GM23338 (cell line): ENCODE measurements around the gene MYPOP. TPM values are rescaled to one million over a fixed set of nuclear protein-coding genes. Genes with fewer than 3 reads are reported as not detected.

Experiments used
- ATAC-seq: fragments of 200-7000 bp; cut with Tn5 transposase; 3 replicates; pipeline ENCODE4 v1.9.1; 2020
- DNase-seq: peaks from one replicate; pipeline ENCODE4 v3.0.0-alpha.2; 2015; ENCODE audit warnings: low spot score
- H2AFZ ChIP-seq: fragments of 200-600 bp; sonication (generic); 2 replicates; pipeline ENCODE4 v1.8.0; 2016; ENCODE audit warnings: antibody characterized with exemption, mild to moderate bottlenecking, moderate library complexity
- H3F3A ChIP-seq: fragments of 200-600 bp; sonication (generic); replicated peaks from 2 replicates; pipeline ENCODE4 v1.8.0; 2017; ENCODE audit warnings: antibody characterized with exemption, mixed run types, low read depth
- H3K27ac ChIP-seq: fragments of 200-600 bp; sonication (generic); 2 replicates; pipeline ENCODE4 v1.6.1; 2016; ENCODE audit warnings: low read depth
- H3K27me3 ChIP-seq: fragments of 200-600 bp; sonication (generic); 2 replicates; pipeline ENCODE4 v1.8.0; 2016; ENCODE audit warnings: mild to moderate bottlenecking, mixed run types, moderate library complexity; ENCODE audit not compliant: insufficient read depth
- H3K36me3 ChIP-seq: fragments of 200-600 bp; sonication (generic); 2 replicates; pipeline ENCODE4 v1.8.0; 2016; ENCODE audit warnings: mild to moderate bottlenecking; ENCODE audit not compliant: insufficient read depth
- H3K4me1 ChIP-seq: fragments of 200-600 bp; sonication (generic); 2 replicates; pipeline ENCODE4 v1.8.0; 2016; ENCODE audit warnings: mild to moderate bottlenecking, moderate library complexity; ENCODE audit not compliant: insufficient read depth
- H3K4me2 ChIP-seq: fragments of 200-600 bp; sonication (generic); 2 replicates; pipeline ENCODE4 v1.7.1; 2017; ENCODE audit warnings: mixed run types
- H3K4me3 ChIP-seq: fragments of 200-600 bp; sonication (generic); 2 replicates; pipeline ENCODE4 v1.6.1; 2016; ENCODE audit warnings: mixed run types
- H3K79me2 ChIP-seq: fragments of 200-600 bp; sonication (generic); replicated peaks from 2 replicates; pipeline ENCODE4 v1.8.0; 2017; ENCODE audit warnings: mild to moderate bottlenecking; ENCODE audit not compliant: insufficient read depth
- H3K9me2 ChIP-seq: fragments of 200-600 bp; sonication (generic); 2 replicates; pipeline ENCODE4 v1.8.0; 2017; ENCODE audit not compliant: insufficient read depth
- H4K20me1 ChIP-seq: fragments of 200-600 bp; sonication (generic); replicated peaks from 2 replicates; pipeline ENCODE4 v1.8.0; 2017; ENCODE audit warnings: mild to moderate bottlenecking; ENCODE audit not compliant: insufficient read depth
- H3K27ac Mint-ChIP-seq: 2 replicates; pipeline ENCODE4 v1.8.0; 2020; ENCODE audit warnings: inconsistent platforms, mild to moderate bottlenecking, moderate library complexity, mixed read lengths
- H3K27me3 Mint-ChIP-seq: 3 replicates; pipeline ENCODE4 v1.8.0; 2022; ENCODE audit warnings: low read depth, mild to moderate bottlenecking, moderate library complexity, mixed read lengths, inconsistent platforms; ENCODE audit not compliant: insufficient read depth, poor library complexity
- H3K36me3 Mint-ChIP-seq: 3 replicates; pipeline ENCODE4 v1.8.0; 2021; ENCODE audit warnings: low read depth, mild to moderate bottlenecking, inconsistent platforms, moderate library complexity, mixed read lengths
- H3K4me1 Mint-ChIP-seq: 3 replicates; pipeline ENCODE4 v1.8.0; 2020; ENCODE audit warnings: mild to moderate bottlenecking, inconsistent platforms, mixed read lengths
- H3K4me3 Mint-ChIP-seq: 3 replicates; pipeline ENCODE4 v1.8.0; 2021; ENCODE audit warnings: moderate library complexity, mild to moderate bottlenecking, inconsistent platforms, mixed read lengths
- H3K9me3 Mint-ChIP-seq: 3 replicates; pipeline ENCODE4 v1.8.0; 2020; ENCODE audit warnings: moderate library complexity, mild to moderate bottlenecking, inconsistent platforms, mixed read lengths
- CREB1 ChIP-seq: fragments of 250-450 bp; sonication (Bioruptor Pico); IDR thresholded peaks from 2 replicates; pipeline ENCODE4 v1.5.0; 2020; ENCODE audit warnings: low read depth, mild to moderate bottlenecking, moderate library complexity
- EZH2 ChIP-seq: fragments of 200-600 bp; sonication (generic); IDR thresholded peaks from one replicate; pipeline ENCODE4 v1.8.0; 2017; ENCODE audit warnings: antibody characterized with exemption, mild to moderate bottlenecking, low read depth; ENCODE audit not compliant: unreplicated experiment
- EZH2phosphoT487 ChIP-seq: fragments of 200-600 bp; sonication (generic); IDR thresholded peaks from one replicate; pipeline ENCODE4 v1.8.1; 2018; ENCODE audit warnings: antibody characterized with exemption; ENCODE audit not compliant: unreplicated experiment
- JUNB ChIP-seq: IDR thresholded peaks from one replicate; pipeline ENCODE4 v1.6.1; 2016; ENCODE audit warnings: antibody characterized with exemption; ENCODE audit not compliant: unreplicated experiment
- NANOG ChIP-seq: IDR thresholded peaks from 2 replicates; pipeline ENCODE4 v1.6.1; 2016; ENCODE audit warnings: antibody characterized with exemption, borderline replicate concordance
- POLR2AphosphoS5 ChIP-seq: IDR thresholded peaks from 2 replicates; pipeline ENCODE4 v1.6.1; 2016; ENCODE audit warnings: antibody characterized with exemption, low read depth
- STAT1 ChIP-seq: IDR thresholded peaks from one replicate; pipeline ENCODE4 v1.6.1; 2016; ENCODE audit warnings: antibody characterized with exemption; ENCODE audit not compliant: unreplicated experiment
- ZNF114 ChIP-seq: fragments of 250-450 bp; sonication (Bioruptor Pico); IDR thresholded peaks from 2 replicates; pipeline ENCODE4 v1.5.0; 2020; ENCODE audit warnings: mild to moderate bottlenecking, moderate library complexity
- ZNF331 ChIP-seq: fragments of 250-450 bp; sonication (Bioruptor Pico); IDR thresholded peaks from 2 replicates; pipeline ENCODE4 v1.5.0; 2020; ENCODE audit warnings: low read depth, mild to moderate bottlenecking, moderate library complexity
- polyA plus RNA-seq: library from polyadenylated mRNA; unstranded; fragments of >200 nt; fragmentation: Nextera tagmentation; extraction: Ambion mirVana; gene quantifications from 2 replicates; pipeline ENCODE4 v1.2.1, GENCODE V29; 2016
- total RNA-seq: library from RNA; depleted of rRNA; stranded (reverse); fragments of >200 nt; shearing (Covaris generic); gene quantifications from 2 replicates; pipeline ENCODE4 v1.2.3, GENCODE V29; 2014
- TF ChIP-seq, protein P1 (sequence below): IDR thresholded peaks from one replicate; pipeline ENCODE4 v1.6.1; 2018; ENCODE audit warnings: antibody characterized with exemption; ENCODE audit not compliant: unreplicated experiment
- TF ChIP-seq, protein P2 (sequence below): IDR thresholded peaks from 2 replicates; pipeline ENCODE4 v1.6.1; 2016; ENCODE audit warnings: antibody characterized with exemption
- TF ChIP-seq, protein P3 (sequence below): fragments of 250-450 bp; sonication (Bioruptor Pico); IDR thresholded peaks from 2 replicates; pipeline ENCODE4 v1.5.0; 2020; ENCODE audit warnings: mild to moderate bottlenecking, moderate library complexity
- TF ChIP-seq, protein P4 (sequence below), 2 experiments: fragments of 200-600 bp in 1 of 2; sonication (generic) in 1 of 2; conservative IDR thresholded peaks; 2 replicates each; pipeline versions ENCODE4 v1.5.1 to v1.6.1; 2016 to 2017; ENCODE audit warnings: antibody characterized with exemption in 2 of 2, low read depth in 2 of 2, mild to moderate bottlenecking in 2 of 2, moderate library complexity in 1 of 2

Gene MYPOP
- total and polyA plus RNA-seq, 2 experiments from 2014 or later: 3.0 to 6.9 TPM

DNA sequence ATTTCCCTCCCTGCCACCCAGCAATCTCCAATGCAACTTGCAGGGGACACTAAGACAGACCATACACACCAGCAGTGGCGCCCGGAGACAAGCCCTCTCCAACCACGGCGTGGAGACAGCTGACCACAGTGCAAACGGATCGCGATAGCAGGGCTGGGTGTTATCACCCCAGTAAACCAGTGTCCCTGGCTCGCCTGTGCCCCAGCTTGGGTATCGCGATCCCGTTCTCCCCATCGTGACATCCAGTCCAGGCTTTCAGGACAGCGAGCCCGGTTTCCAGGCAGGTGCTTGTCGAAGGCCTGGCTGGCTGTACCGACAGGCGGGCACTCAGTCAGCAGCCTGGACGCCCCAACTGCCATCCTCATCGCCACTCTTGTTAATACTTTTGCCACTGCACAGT is 32.9 kb upstream of the MYPOP start:
- peak; percentile 27 for ATAC-seq
- Histone ChIP-seq H3K9me2 (no peaks in the 10 kb centered on the region), H3K4me3 (no peak overlapping the region), H3K4me2 (no peak overlapping the region; the same call in 1 of the 2 replicates), H3K27me3 (0 out of 2 replicates have a peak, but pooled peaks cover 4% of the 10 kb centered on the region), H2AFZ (no peak overlapping the region), H3K79me2 (no peaks in the 10 kb centered on the region), H3F3A (0 out of 2 replicates have a peak, but pooled peaks cover 7% of the 10 kb centered on the region), H3K4me1 (peaks cover 11% of the 10 kb centered on the region; the same call in 1 of the 2 replicates), H3K36me3 (no peaks in the 10 kb centered on the region), H4K20me1 (no peaks in the 10 kb centered on the region), H3K27ac (no peak overlapping the region)
- TF ChIP-seq EZH2phosphoT487 (no peak), ZNF114 (CRISPR knock-in tag) (no peak), NANOG (no peak), JUNB (no peak), POLR2AphosphoS5 (no peak), CREB1 (CRISPR knock-in tag) (no peak), ZNF331 (CRISPR knock-in tag) (no peak), EZH2 (no peak), STAT1 (no peak)
- TF ChIP-seq, protein P1, sequence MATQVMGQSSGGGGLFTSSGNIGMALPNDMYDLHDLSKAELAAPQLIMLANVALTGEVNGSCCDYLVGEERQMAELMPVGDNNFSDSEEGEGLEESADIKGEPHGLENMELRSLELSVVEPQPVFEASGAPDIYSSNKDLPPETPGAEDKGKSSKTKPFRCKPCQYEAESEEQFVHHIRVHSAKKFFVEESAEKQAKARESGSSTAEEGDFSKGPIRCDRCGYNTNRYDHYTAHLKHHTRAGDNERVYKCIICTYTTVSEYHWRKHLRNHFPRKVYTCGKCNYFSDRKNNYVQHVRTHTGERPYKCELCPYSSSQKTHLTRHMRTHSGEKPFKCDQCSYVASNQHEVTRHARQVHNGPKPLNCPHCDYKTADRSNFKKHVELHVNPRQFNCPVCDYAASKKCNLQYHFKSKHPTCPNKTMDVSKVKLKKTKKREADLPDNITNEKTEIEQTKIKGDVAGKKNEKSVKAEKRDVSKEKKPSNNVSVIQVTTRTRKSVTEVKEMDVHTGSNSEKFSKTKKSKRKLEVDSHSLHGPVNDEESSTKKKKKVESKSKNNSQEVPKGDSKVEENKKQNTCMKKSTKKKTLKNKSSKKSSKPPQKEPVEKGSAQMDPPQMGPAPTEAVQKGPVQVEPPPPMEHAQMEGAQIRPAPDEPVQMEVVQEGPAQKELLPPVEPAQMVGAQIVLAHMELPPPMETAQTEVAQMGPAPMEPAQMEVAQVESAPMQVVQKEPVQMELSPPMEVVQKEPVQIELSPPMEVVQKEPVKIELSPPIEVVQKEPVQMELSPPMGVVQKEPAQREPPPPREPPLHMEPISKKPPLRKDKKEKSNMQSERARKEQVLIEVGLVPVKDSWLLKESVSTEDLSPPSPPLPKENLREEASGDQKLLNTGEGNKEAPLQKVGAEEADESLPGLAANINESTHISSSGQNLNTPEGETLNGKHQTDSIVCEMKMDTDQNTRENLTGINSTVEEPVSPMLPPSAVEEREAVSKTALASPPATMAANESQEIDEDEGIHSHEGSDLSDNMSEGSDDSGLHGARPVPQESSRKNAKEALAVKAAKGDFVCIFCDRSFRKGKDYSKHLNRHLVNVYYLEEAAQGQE: no peak
- TF ChIP-seq, protein P2, sequence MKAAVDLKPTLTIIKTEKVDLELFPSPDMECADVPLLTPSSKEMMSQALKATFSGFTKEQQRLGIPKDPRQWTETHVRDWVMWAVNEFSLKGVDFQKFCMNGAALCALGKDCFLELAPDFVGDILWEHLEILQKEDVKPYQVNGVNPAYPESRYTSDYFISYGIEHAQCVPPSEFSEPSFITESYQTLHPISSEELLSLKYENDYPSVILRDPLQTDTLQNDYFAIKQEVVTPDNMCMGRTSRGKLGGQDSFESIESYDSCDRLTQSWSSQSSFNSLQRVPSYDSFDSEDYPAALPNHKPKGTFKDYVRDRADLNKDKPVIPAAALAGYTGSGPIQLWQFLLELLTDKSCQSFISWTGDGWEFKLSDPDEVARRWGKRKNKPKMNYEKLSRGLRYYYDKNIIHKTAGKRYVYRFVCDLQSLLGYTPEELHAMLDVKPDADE: no peak
- TF ChIP-seq, protein P3, sequence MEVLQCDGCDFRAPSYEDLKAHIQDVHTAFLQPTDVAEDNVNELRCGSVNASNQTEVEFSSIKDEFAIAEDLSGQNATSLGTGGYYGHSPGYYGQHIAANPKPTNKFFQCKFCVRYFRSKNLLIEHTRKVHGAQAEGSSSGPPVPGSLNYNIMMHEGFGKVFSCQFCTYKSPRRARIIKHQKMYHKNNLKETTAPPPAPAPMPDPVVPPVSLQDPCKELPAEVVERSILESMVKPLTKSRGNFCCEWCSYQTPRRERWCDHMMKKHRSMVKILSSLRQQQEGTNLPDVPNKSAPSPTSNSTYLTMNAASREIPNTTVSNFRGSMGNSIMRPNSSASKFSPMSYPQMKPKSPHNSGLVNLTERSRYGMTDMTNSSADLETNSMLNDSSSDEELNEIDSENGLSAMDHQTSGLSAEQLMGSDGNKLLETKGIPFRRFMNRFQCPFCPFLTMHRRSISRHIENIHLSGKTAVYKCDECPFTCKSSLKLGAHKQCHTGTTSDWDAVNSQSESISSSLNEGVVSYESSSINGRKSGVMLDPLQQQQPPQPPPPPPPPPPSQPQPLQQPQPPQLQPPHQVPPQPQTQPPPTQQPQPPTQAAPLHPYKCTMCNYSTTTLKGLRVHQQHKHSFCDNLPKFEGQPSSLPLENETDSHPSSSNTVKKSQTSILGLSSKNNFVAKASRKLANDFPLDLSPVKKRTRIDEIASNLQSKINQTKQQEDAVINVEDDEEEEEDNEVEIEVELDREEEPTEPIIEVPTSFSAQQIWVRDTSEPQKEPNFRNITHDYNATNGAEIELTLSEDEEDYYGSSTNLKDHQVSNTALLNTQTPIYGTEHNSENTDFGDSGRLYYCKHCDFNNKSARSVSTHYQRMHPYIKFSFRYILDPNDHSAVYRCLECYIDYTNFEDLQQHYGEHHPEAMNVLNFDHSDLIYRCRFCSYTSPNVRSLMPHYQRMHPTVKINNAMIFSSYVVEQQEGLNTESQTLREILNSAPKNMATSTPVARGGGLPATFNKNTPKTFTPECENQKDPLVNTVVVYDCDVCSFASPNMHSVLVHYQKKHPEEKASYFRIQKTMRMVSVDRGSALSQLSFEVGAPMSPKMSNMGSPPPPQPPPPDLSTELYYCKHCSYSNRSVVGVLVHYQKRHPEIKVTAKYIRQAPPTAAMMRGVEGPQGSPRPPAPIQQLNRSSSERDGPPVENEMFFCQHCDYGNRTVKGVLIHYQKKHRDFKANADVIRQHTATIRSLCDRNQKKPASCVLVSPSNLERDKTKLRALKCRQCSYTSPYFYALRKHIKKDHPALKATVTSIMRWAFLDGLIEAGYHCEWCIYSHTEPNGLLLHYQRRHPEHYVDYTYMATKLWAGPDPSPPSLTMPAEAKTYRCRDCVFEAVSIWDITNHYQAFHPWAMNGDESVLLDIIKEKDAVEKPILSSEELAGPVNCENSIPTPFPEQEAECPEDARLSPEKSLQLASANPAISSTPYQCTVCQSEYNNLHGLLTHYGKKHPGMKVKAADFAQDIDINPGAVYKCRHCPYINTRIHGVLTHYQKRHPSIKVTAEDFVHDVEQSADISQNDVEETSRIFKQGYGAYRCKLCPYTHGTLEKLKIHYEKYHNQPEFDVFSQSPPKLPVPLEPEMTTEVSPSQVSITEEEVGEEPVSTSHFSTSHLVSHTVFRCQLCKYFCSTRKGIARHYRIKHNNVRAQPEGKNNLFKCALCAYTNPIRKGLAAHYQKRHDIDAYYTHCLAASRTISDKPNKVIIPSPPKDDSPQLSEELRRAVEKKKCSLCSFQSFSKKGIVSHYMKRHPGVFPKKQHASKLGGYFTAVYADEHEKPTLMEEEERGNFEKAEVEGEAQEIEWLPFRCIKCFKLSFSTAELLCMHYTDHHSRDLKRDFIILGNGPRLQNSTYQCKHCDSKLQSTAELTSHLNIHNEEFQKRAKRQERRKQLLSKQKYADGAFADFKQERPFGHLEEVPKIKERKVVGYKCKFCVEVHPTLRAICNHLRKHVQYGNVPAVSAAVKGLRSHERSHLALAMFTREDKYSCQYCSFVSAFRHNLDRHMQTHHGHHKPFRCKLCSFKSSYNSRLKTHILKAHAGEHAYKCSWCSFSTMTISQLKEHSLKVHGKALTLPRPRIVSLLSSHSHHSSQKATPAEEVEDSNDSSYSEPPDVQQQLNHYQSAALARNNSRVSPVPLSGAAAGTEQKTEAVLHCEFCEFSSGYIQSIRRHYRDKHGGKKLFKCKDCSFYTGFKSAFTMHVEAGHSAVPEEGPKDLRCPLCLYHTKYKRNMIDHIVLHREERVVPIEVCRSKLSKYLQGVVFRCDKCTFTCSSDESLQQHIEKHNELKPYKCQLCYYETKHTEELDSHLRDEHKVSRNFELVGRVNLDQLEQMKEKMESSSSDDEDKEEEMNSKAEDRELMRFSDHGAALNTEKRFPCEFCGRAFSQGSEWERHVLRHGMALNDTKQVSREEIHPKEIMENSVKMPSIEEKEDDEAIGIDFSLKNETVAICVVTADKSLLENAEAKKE (CRISPR knock-in tag): no peak
- TF ChIP-seq, protein P4, sequence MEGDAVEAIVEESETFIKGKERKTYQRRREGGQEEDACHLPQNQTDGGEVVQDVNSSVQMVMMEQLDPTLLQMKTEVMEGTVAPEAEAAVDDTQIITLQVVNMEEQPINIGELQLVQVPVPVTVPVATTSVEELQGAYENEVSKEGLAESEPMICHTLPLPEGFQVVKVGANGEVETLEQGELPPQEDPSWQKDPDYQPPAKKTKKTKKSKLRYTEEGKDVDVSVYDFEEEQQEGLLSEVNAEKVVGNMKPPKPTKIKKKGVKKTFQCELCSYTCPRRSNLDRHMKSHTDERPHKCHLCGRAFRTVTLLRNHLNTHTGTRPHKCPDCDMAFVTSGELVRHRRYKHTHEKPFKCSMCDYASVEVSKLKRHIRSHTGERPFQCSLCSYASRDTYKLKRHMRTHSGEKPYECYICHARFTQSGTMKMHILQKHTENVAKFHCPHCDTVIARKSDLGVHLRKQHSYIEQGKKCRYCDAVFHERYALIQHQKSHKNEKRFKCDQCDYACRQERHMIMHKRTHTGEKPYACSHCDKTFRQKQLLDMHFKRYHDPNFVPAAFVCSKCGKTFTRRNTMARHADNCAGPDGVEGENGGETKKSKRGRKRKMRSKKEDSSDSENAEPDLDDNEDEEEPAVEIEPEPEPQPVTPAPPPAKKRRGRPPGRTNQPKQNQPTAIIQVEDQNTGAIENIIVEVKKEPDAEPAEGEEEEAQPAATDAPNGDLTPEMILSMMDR (conservative IDR thresholded peaks at IDR 0.05; ENCODE audit: low read depth in 2 of 2): no peak
- no peak overlapping the region for H3K4me3 Mint-ChIP-seq
- no peak overlapping the region for H3K27ac Mint-ChIP-seq
- H3K27me3 Mint-ChIP-seq: peaks cover 17% of the 10 kb centered on the region
- peak; percentile 55 for DNase-seq
- H3K36me3 Mint-ChIP-seq: peaks cover 5% of the 10 kb centered on the region; the same call in 2 of the 3 replicates
- H3K9me3 Mint-ChIP-seq: no peaks in the 10 kb centered on the region
- peaks cover 22% of the 10 kb centered on the region for H3K4me1 Mint-ChIP-seq
